A673 (cell line): ENCODE results near the gene PPP4R2. TPM values are rescaled to one million over a fixed set of nuclear protein-coding genes. Genes with fewer than 3 reads are reported as not detected.

ENCODE experiments used
- BruUV-seq: library from RNA; stranded (reverse); fragments of 400-500 nt; replicated peaks from 2 replicates; lab custom pipeline; 2021; lab: Mats Ljungman, UMichigan
- CTCF ChIA-PET: fragments of 300-600 bp; sonication (Branson Sonifier 250); formaldehyde crosslinking; loops from one replicate; lab custom pipeline; 2022; ENCODE audit warnings: antibody characterized with exemption; lab: Charles Lee
- POLR2A ChIA-PET: fragments of 300-600 bp; sonication (Branson Sonifier 250); formaldehyde crosslinking; loops from one replicate; lab custom pipeline; 2022; ENCODE audit warnings: antibody characterized with exemption; ENCODE audit not compliant: low non-redundant PET; lab: Charles Lee
- DNase-seq: peaks from one replicate; pipeline ENCODE4 v3.0.0-alpha.2; 2015; ENCODE audit warnings: low spot score
- H3K27ac ChIP-seq: fragments of 200-600 bp; sonication (generic); 2 replicates; pipeline ENCODE4 v1.5.1; 2016; ENCODE audit warnings: mixed run types, low read depth, mild to moderate bottlenecking, mixed read lengths, antibody characterized with exemption, low read length; ENCODE audit not compliant: poor library complexity, severe bottlenecking
- H3K27me3 ChIP-seq: fragments of 200-600 bp; sonication (generic); replicated peaks from 2 replicates; pipeline ENCODE4 v1.6.1; 2017; ENCODE audit warnings: mixed run types, low read depth, mild to moderate bottlenecking, mixed read lengths, antibody characterized with exemption, low read length; ENCODE audit not compliant: insufficient read depth, poor library complexity
- H3K36me3 ChIP-seq: fragments of 200-600 bp; sonication (generic); 2 replicates; pipeline ENCODE4 v1.6.1; 2016; ENCODE audit warnings: mixed run types, mild to moderate bottlenecking, mixed read lengths, antibody characterized with exemption, low read length; ENCODE audit not compliant: insufficient read depth, poor library complexity, severe bottlenecking
- H3K4me1 ChIP-seq: fragments of 200-600 bp; sonication (generic); 2 replicates; pipeline ENCODE4 v1.6.1; 2017; ENCODE audit warnings: mixed run types, mild to moderate bottlenecking, mixed read lengths, antibody characterized with exemption, low read length; ENCODE audit not compliant: insufficient read depth, poor library complexity, severe bottlenecking
- H3K4me3 ChIP-seq: fragments of 200-600 bp; sonication (generic); 2 replicates; pipeline ENCODE4 v1.5.1; 2016; ENCODE audit warnings: low read depth, mixed run types, mild to moderate bottlenecking, mixed read lengths, low read length; ENCODE audit not compliant: poor library complexity, severe bottlenecking
- H3K9me3 ChIP-seq: fragments of 200-600 bp; sonication (generic); 2 replicates; pipeline ENCODE4 v1.6.1; 2016; ENCODE audit warnings: mixed run types, low read depth, mild to moderate bottlenecking, mixed read lengths, antibody characterized with exemption, low read length; ENCODE audit not compliant: poor library complexity, severe bottlenecking
- EZH2 ChIP-seq: fragments of 200-600 bp; sonication (generic); IDR thresholded peaks from 2 replicates; pipeline ENCODE4 v1.6.1; 2017; ENCODE audit warnings: borderline replicate concordance, low read depth, mild to moderate bottlenecking, mixed read lengths, antibody characterized with exemption, low read length; ENCODE audit not compliant: poor library complexity, severe bottlenecking
- intact Hi-C: fragments of 100-400 bp; cut with micrococcal nuclease; formaldehyde crosslinking; loops from one replicate; pipeline ENCODE4 v1.10.0; 2022; ENCODE audit not compliant: unreplicated experiment
- total RNA-seq: library from RNA; stranded (reverse); gene quantifications from 2 replicates; pipeline ENCODE4 v1.2.3, GENCODE V29; 2021
- TF ChIP-seq, protein P1 (sequence below): fragments of 300-800, 200-600 bp; sonication (generic); conservative IDR thresholded peaks from 2 replicates; pipeline ENCODE4 v1.5.1; 2017; ENCODE audit warnings: low read depth, mild to moderate bottlenecking, antibody characterized with exemption, low read length, moderate library complexity, mixed read lengths

PPP4R2 gene
- total RNA-seq, 1 experiment from 2014 or later = 41.4 TPM

DNA sequence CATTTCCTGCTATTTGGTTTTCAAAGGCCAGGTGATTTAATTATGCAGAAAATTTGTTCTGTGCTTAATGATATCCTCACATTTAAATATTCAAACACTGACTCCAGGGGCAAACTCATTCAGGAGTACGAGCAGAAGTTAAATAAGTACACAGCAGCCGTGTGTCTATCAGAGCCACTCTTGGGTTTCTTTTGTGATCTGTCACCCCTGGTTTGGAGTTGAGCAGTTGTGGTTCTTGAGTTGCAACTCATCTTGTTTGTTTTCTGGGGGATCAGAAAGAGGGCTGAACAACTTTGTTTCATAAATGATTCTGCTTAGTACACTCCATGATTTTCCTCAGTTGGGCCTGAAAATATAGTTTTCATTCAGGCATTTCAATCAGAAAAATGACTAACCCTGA is 25.7 kb upstream of the PPP4R2 start:
- no peaks in the 10 kb centered on the region for H3K27me3 ChIP-seq
- H3K9me3 ChIP-seq = no peaks in the 10 kb centered on the region
- no peak overlapping the region for H3K27ac ChIP-seq
- H3K36me3 ChIP-seq = no peaks in the 10 kb centered on the region
- no peak for TF ChIP-seq EZH2
- TF ChIP-seq, protein P1, sequence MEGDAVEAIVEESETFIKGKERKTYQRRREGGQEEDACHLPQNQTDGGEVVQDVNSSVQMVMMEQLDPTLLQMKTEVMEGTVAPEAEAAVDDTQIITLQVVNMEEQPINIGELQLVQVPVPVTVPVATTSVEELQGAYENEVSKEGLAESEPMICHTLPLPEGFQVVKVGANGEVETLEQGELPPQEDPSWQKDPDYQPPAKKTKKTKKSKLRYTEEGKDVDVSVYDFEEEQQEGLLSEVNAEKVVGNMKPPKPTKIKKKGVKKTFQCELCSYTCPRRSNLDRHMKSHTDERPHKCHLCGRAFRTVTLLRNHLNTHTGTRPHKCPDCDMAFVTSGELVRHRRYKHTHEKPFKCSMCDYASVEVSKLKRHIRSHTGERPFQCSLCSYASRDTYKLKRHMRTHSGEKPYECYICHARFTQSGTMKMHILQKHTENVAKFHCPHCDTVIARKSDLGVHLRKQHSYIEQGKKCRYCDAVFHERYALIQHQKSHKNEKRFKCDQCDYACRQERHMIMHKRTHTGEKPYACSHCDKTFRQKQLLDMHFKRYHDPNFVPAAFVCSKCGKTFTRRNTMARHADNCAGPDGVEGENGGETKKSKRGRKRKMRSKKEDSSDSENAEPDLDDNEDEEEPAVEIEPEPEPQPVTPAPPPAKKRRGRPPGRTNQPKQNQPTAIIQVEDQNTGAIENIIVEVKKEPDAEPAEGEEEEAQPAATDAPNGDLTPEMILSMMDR = no peak
- ChIA-PET POLR2A (no interaction called here), CTCF (no interaction called here)
- no peaks in the 10 kb centered on the region for H3K4me1 ChIP-seq
- intact Hi-C loops = no loop called here
- no TSS peak for BruUV-seq
- no peak for DNase-seq
- no peak overlapping the region for H3K4me3 ChIP-seq

DNA sequence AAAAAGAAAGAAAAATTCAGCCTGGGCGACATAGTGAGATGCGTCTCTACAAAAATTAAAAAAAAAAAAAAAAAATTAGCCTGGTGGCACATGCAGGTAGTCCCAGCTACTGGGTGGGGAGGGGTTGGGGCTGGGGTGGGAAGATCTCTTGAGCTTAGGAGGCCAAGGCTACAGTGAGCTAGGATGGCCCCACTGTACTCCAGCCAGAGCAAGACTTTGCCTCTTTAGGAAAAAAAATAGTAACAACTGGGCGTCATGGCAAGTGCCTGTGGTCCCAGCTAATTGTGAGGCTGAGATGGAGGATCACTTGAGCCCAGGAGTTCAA is 23.9 kb upstream of the PPP4R2 start:
- ChIA-PET POLR2A (no interaction called here), CTCF (interaction anchor here (0.7 kb wide), 1 partner anchor 22 kb away, joined by 5 read pairs; no protein-coding TSS in a partner anchor)
- no peak for TF ChIP-seq EZH2
- TF ChIP-seq, protein P1 = no peak
- Histone ChIP-seq H3K9me3 (no peaks in the 10 kb centered on the region), H3K36me3 (no peaks in the 10 kb centered on the region), H3K4me3 (no peak overlapping the region), H3K27ac (no peak overlapping the region), H3K27me3 (no peaks in the 10 kb centered on the region), H3K4me1 (no peaks in the 10 kb centered on the region)
- BruUV-seq = no TSS peak
- DNase-seq = no peak
- intact Hi-C loops = no loop called here

DNA sequence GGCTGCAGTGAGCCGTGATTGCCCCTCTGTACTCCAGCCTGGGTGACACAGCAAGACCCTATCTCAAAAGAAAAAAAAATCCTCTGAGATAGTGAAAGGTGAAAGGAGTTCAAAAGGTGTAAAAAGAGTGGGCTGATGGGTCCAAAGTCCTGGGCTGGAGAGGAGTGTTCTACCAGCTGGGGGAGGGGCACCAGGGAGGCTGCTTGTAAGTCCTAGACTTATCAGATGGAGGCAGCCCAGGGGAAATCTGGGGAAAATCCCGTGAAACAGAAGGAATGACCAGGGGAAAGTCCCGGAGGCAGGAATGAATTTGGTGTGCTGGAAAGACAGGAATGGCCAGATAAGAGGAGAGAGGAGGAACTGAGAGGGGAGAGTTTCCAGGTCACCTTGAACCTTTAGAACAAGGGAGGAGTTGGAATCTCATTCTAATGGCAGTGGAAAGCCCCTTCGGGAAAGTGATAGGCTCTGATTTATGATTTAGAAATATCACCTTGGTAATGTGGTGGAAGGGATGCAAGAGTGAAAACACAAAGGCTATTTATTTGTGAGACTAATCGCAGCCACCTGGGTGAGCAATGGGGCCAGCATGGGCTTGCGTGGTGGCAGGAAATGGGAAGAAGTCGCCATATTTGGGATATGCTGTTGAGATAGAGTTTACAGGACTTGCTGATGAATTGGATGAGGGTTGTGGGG is 23.4 kb upstream of the PPP4R2 start:
- TF ChIP-seq, protein P1 = no peak
- TF ChIP-seq EZH2 = no peak
- intact Hi-C loops = no loop called here
- Histone ChIP-seq H3K36me3 (no peaks in the 10 kb centered on the region), H3K27me3 (no peaks in the 10 kb centered on the region), H3K4me3 (no peak overlapping the region), H3K9me3 (no peaks in the 10 kb centered on the region), H3K4me1 (no peaks in the 10 kb centered on the region), H3K27ac (no peak overlapping the region)
- POLR2A ChIA-PET = no interaction called here
- DNase-seq = no peak
- no TSS peak for BruUV-seq
- CTCF ChIA-PET = interaction anchor here (0.7 kb wide), 1 partner anchor 22 kb away, joined by 5 read pairs; no protein-coding TSS in a partner anchor
